ENCODE data around the gene FAM149A.

GRCh38 chr4:186118582-186118981 is 14.1 kb downstream of the FAM149A start:
- TF ChIP-seq, protein P1, sequence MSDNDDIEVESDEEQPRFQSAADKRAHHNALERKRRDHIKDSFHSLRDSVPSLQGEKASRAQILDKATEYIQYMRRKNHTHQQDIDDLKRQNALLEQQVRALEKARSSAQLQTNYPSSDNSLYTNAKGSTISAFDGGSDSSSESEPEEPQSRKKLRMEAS (IDR thresholded peaks at IDR 0.05) = no peak
- TF ChIP-seq CEBPB (IDR thresholded peaks at IDR 0.05; ENCODE audit: low read depth) = no peak
- TF ChIP-seq, protein P2, sequence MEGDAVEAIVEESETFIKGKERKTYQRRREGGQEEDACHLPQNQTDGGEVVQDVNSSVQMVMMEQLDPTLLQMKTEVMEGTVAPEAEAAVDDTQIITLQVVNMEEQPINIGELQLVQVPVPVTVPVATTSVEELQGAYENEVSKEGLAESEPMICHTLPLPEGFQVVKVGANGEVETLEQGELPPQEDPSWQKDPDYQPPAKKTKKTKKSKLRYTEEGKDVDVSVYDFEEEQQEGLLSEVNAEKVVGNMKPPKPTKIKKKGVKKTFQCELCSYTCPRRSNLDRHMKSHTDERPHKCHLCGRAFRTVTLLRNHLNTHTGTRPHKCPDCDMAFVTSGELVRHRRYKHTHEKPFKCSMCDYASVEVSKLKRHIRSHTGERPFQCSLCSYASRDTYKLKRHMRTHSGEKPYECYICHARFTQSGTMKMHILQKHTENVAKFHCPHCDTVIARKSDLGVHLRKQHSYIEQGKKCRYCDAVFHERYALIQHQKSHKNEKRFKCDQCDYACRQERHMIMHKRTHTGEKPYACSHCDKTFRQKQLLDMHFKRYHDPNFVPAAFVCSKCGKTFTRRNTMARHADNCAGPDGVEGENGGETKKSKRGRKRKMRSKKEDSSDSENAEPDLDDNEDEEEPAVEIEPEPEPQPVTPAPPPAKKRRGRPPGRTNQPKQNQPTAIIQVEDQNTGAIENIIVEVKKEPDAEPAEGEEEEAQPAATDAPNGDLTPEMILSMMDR (IDR thresholded peaks at IDR 0.05 in 2 of 3, conservative IDR thresholded peaks at IDR 0.05 in 1 of 3; ENCODE audit: borderline replicate concordance in 1 of 3, insufficient read depth in 1 of 3, low read depth in 2 of 3, low read length in 2 of 3) = no peak
- TF ChIP-seq POLR2A (IDR thresholded peaks at IDR 0.05; ENCODE audit: borderline replicate concordance, extremely low read depth, insufficient read depth, insufficient read length) = no peak
- TF ChIP-seq, protein P3, sequence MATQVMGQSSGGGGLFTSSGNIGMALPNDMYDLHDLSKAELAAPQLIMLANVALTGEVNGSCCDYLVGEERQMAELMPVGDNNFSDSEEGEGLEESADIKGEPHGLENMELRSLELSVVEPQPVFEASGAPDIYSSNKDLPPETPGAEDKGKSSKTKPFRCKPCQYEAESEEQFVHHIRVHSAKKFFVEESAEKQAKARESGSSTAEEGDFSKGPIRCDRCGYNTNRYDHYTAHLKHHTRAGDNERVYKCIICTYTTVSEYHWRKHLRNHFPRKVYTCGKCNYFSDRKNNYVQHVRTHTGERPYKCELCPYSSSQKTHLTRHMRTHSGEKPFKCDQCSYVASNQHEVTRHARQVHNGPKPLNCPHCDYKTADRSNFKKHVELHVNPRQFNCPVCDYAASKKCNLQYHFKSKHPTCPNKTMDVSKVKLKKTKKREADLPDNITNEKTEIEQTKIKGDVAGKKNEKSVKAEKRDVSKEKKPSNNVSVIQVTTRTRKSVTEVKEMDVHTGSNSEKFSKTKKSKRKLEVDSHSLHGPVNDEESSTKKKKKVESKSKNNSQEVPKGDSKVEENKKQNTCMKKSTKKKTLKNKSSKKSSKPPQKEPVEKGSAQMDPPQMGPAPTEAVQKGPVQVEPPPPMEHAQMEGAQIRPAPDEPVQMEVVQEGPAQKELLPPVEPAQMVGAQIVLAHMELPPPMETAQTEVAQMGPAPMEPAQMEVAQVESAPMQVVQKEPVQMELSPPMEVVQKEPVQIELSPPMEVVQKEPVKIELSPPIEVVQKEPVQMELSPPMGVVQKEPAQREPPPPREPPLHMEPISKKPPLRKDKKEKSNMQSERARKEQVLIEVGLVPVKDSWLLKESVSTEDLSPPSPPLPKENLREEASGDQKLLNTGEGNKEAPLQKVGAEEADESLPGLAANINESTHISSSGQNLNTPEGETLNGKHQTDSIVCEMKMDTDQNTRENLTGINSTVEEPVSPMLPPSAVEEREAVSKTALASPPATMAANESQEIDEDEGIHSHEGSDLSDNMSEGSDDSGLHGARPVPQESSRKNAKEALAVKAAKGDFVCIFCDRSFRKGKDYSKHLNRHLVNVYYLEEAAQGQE (IDR thresholded peaks at IDR 0.05; ENCODE audit: low read depth) = no peak
- TF ChIP-seq EGR1 (IDR thresholded peaks at IDR 0.05; ENCODE audit: low read depth) = no peak
- TF ChIP-seq EZH2 (IDR thresholded peaks at IDR 0.05) = no peak
- TF ChIP-seq ZFX (IDR thresholded peaks at IDR 0.05) = no peak

Data from HCT116 (cell line).